Chondrocyte (in vitro differentiated cells): ENCODE measurements around the gene DGUOK. TPM values are rescaled to one million over a fixed set of nuclear protein-coding genes. Genes with fewer than 3 reads are reported as not detected.

Experiments used
- DNase-seq: peaks from one replicate; pipeline ENCODE4 v3.0.0; 2021; ENCODE audit warnings: mixed read lengths, low spot score
- H3K27ac Mint-ChIP-seq: one replicate; pipeline ENCODE4 v1.8.0; 2021; ENCODE audit warnings: mild to moderate bottlenecking, moderate library complexity, mixed read lengths; ENCODE audit not compliant: unreplicated experiment
- H3K27me3 Mint-ChIP-seq: 2 replicates; pipeline ENCODE4 v1.8.0; 2021; ENCODE audit warnings: low read depth, mixed read lengths
- H3K36me3 Mint-ChIP-seq: 2 replicates; pipeline ENCODE4 v1.8.0; 2021; ENCODE audit warnings: low read depth, mixed read lengths
- H3K4me1 Mint-ChIP-seq: 2 replicates; pipeline ENCODE4 v1.8.0; 2021; ENCODE audit warnings: low read depth, mild to moderate bottlenecking, mixed read lengths
- H3K4me3 Mint-ChIP-seq: one replicate; pipeline ENCODE4 v1.8.0; 2021; ENCODE audit warnings: mild to moderate bottlenecking, moderate library complexity, mixed read lengths; ENCODE audit not compliant: unreplicated experiment
- H3K9me3 Mint-ChIP-seq: 2 replicates; pipeline ENCODE4 v1.8.0; 2021; ENCODE audit warnings: low read depth, mixed read lengths
- CTCF ChIP-seq: fragments of 200-600 bp; sonication (generic); IDR thresholded peaks from 2 replicates; pipeline ENCODE4 v1.5.0; 2021; ENCODE audit warnings: antibody characterized with exemption, mild to moderate bottlenecking, moderate library complexity
- total RNA-seq: library from RNA; stranded (reverse); gene quantifications from 3 replicates; pipeline ENCODE4 v1.2.1, GENCODE V29; 2021

Gene DGUOK
- total RNA-seq, 1 donor from 2014 or later = 60.8 TPM

GRCh38 chr2:73971722-73972121 is 45.0 kb downstream of the DGUOK start:
- no peak for TF ChIP-seq CTCF
- no peak for DNase-seq
- Mint-ChIP-seq H3K9me3 (no peaks in the 10 kb centered on the region), H3K4me1 (peaks cover 11% of the 10 kb centered on the region), H3K27ac (no peak overlapping the region), H3K4me3 (no peak overlapping the region), H3K36me3 (no peaks in the 10 kb centered on the region), H3K27me3 (peaks cover 3% of the 10 kb centered on the region)

- Mint-ChIP-seq H3K27me3 (peaks cover 3% of the 10 kb centered on the region), H3K4me3 (no peak overlapping the region), H3K27ac (no peak overlapping the region), H3K9me3 (no peaks in the 10 kb centered on the region), H3K4me1 (peaks cover 11% of the 10 kb centered on the region), H3K36me3 (no peaks in the 10 kb centered on the region)
- DNase-seq = no peak
- no peak for TF ChIP-seq CTCF
Observed at GRCh38 chr2:73972846-73973245, 46.2 kb downstream of the DGUOK start.

- Mint-ChIP-seq H3K27me3 (peaks cover 9% of the 10 kb centered on the region), H3K27ac (no peak overlapping the region), H3K9me3 (no peaks in the 10 kb centered on the region), H3K36me3 (no peaks in the 10 kb centered on the region), H3K4me1 (peaks cover 12% of the 10 kb centered on the region), H3K4me3 (no peak overlapping the region)
- no peak for DNase-seq
- TF ChIP-seq CTCF = no peak
Observed at GRCh38 chr2:73975731-73976130, 49.1 kb downstream of the DGUOK start.

- H3K9me3 Mint-ChIP-seq = no peaks in the 10 kb centered on the region
- H3K36me3 Mint-ChIP-seq = no peaks in the 10 kb centered on the region
- H3K27me3 Mint-ChIP-seq = peaks cover 18% of the 10 kb centered on the region
- H3K4me1 Mint-ChIP-seq = peaks cover 18% of the 10 kb centered on the region
- no peak for DNase-seq
- H3K27ac Mint-ChIP-seq = no peak overlapping the region
- H3K4me3 Mint-ChIP-seq = no peak overlapping the region
- TF ChIP-seq CTCF = no peak
Observed at GRCh38 chr2:73976803-73977202, 50.1 kb downstream of the DGUOK start.

- Mint-ChIP-seq H3K36me3 (no peaks in the 10 kb centered on the region), H3K4me1 (peaks cover 23% of the 10 kb centered on the region), H3K4me3 (no peak overlapping the region), H3K27me3 (peaks cover 23% of the 10 kb centered on the region), H3K9me3 (no peaks in the 10 kb centered on the region), H3K27ac (no peak overlapping the region)
- DNase-seq = no peak
- TF ChIP-seq CTCF = no peak
Observed at GRCh38 chr2:73977466-73977865, 50.8 kb downstream of the DGUOK start.
